IPS DF 19.7 (cell line): ENCODE measurements around the gene COL8A1.
A peak's percentile ranks its signal among the peaks of the same experiment; 100 is the strongest.

ENCODE experiments used
- DNase-seq: peaks from one replicate; pipeline ENCODE4 v3.0.0-alpha.2; 2013; ENCODE audit warnings: low read depth, low spot score

Gene COL8A1

DNA sequence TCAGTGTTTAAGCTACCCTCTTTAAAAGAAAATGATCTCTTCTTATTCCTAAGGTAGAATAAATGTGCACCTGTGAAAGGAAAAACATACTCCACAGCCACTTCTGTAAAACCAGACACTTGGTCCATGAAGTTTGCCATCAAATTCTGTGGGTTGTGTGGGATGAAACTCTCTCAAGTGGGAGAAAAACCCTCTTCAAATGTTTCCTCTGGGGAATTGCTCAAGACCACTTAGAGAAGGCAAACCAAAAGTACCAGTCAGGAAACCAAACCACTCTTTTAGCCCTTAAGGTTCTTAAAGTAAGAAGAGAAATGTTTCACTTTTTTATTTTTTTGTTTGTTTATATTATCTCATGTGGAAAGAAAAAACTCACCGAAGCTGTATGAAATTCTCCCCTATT is 1.2 kb downstream of the COL8A1 start:
- no peak for DNase-seq

DNA sequence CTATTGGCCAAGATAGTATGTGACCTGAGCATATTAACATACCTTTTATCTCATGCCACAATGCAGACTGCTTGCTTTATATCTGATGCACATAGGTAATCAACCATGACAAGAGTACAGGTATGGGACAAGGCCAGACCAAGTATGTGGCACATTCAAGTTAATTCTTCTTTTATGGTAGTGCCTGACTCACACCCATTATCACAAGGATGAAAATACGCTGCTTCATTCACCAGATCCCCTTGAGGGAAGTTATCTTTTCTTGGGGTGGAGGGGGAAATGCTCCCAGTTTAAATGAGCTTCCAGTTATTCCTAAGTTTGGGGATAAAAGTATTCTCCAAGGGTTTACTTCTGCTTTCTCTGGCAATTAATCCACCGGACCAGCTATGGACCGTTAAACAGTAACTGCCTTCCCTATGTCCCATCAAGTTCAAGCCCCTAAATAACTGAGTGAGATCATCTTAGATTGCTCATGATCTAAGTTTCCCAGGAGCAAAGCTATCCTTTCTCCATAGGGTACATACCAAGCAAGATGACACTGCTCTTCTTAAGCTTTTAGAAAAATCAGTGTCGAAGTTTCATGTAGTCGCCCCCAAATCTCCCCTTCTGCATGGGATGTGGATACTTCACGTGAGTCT is 1.9 kb downstream of the COL8A1 start:
- no peak for DNase-seq

DNA sequence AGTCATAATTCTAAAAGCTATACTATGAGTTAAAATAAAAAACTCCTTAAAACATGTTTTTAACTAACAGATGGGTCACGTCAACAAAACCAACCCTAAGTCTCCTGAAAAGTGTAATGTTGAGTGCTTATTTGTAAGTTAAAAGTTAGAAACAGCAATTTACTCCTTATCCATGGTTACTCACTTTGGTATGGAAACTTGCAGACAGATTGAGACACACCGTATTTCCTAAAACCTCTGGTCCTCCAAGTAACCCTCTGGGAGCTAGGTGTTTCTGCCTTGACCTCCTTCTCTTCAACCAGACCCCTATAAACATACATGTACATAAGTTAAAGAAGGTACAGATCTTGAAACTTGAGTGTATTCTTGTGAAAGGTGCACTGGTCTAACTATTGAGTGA is 3.1 kb downstream of the COL8A1 start:
- no peak for DNase-seq

DNA sequence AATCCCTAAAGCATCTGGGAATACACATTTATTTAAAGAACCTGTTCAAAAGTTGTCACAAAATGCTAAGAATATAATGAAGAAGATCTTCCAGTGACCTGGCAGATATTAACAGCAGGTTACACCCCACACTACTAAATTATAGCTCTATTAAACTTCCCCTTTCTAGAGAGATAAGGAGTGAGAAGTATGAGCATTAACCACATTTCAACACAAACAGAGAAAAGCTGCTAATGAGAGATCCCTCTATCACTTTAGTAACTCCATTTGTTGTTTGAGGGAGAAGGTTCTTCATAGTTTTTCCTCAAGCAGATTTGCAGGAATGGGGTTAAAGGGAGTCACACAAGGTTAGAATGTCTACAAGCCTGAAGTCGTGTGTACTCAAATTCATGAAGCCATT is 3.6 kb downstream of the COL8A1 start:
- no peak for DNase-seq

DNA sequence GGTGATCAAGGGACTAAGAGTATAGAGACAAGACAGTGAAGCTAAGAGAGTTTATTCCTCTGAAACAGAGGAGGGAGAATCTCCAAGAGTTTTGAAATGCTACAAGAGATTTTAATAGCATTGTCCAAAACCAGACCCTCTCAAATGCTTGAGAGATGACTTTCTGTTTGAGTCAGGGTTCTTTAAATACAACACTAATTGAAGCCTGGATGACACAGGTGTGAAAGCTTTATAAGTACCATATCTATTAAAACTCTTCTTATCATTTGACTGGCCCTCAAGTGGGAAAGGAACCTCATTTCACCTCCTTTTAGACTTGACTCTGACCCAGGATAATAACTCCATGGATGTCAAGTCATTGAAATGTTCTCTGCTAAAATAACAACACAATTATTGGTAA is 5.6 kb downstream of the COL8A1 start:
- no peak for DNase-seq

DNA sequence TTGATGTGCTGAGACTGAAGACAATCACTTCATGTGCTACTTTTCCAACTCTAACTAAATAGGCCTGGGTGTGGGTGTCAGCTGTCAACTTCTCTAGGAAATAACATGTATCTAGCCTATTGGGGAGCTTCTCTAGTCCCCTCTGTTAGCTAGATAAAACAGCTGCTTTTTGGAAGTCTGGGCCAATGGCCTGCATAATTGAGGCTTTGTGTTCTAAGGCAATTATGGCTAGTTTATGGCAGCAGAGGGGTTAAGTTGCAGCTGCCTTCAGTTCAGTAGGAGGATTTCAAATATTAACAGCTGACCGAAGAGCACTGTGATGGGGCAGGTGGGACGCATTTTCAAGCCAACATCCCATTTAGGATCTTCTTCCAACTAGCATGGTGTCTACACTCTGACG is 6.4 kb downstream of the COL8A1 start:
- no peak for DNase-seq

- DNase-seq = no peak
These were observed 7.1 kb downstream of the COL8A1 start for GRCh38 chr3:99645277-99646106.

- DNase-seq = no peak
These were observed 7.7 kb downstream of the COL8A1 start for GRCh38 chr3:99646107-99646435.

- DNase-seq = no peak
These were observed 8.7 kb downstream of the COL8A1 start for GRCh38 chr3:99647081-99647480.

DNA sequence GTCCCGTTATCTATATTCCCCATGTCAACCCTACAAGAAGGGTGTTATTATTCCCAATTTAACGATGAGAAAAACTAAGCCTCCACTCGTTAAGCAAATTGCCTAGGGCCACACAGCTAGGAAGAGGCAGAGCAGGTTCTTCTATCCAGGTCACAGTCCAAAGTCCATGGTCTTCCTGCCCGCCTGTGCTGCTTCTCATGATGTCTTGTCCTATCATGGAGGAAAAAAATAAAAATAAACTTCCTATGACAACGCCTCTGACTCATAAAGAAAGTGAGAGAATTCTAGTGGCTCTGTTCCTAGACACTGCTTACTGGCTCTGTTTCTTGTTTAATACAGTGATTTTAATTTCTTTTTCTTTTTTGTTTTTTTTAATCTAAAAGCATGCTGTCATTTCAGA is 9.7 kb downstream of the COL8A1 start:
- DNase-seq = no peak

DNA sequence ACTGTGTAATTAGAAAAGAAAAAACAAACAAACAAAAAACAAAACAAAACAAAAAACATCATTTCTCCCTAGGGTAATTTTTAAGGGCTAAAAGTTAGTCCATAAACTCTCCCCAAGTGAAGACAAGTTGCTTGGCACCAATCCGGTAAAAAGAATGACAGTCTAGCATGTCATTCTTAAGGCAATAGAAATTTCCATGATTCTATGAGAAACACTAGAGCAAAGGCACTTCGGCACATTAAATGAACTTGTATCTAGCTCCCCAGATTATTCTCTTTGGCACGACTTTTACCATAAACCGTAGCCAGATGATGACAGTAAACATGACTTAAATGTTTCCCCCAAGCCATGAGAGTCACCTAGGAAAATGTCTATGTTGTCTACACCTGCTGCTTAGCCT is 10.1 kb downstream of the COL8A1 start:
- no peak for DNase-seq

DNA sequence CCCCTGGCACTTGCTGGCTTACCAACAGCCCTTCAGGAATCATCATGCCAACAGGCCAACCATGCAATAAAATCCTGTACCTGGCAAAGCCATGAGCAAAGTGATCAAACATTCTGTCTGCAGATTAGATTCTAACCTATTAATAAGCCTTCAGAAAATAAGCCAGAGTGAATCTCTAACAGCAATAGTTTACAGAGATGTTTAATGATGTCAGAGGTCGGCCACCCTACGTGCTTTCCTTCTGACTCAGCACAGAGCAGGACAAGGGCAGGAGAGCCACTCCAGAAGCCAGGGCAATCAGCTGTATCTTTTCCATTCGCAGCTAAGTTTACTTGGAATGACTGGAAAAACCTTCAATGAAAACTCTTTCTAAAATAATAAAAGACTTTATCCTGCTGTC is 13.1 kb downstream of the COL8A1 start:
- DNase-seq = no peak

DNA sequence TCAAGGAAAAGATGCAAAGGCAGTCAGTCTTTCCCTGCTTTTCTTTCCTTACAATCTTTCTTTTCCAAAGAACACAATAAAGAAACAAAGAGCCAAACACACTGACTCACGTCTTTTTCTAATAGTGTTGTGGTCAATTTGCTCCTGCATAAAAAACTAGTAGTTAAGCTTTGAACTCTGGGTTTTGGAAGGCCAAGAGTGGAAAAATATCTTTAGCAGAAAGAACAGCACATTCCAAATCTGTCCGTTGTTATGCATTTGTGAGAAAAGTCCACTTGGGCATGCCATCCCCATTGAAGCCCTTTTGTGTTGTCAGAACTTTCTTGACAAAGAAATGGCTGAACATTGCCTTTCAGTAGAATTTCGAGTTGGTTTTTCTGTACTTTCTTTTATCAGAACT is 18.2 kb downstream of the COL8A1 start:
- DNase-seq = no peak

- no peak for DNase-seq
These were observed 19.9 kb downstream of the COL8A1 start for GRCh38 chr3:99658274-99658673.

- no peak for DNase-seq
These were observed 20.6 kb downstream of the COL8A1 start for GRCh38 chr3:99659032-99659431.

DNA sequence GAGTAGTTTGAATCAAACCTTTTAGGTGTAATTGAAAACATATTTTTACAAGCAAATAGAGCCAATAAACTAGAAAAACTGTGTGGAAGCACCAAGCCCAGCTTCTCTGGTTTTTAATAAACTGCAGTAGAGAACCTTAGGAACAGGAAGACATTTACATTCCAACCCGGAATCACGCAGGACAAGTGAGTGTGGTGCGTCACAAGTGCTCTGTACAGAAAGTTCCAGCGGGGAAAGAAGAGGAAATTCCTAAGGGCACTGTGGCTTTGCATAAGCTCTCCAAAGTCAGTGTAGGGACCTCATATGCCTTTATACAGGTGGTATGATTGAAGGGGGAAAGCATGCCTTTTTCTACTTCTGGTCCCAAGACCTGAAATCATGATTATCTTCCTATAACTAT is 21.6 kb downstream of the COL8A1 start:
- DNase-seq = no peak

DNA sequence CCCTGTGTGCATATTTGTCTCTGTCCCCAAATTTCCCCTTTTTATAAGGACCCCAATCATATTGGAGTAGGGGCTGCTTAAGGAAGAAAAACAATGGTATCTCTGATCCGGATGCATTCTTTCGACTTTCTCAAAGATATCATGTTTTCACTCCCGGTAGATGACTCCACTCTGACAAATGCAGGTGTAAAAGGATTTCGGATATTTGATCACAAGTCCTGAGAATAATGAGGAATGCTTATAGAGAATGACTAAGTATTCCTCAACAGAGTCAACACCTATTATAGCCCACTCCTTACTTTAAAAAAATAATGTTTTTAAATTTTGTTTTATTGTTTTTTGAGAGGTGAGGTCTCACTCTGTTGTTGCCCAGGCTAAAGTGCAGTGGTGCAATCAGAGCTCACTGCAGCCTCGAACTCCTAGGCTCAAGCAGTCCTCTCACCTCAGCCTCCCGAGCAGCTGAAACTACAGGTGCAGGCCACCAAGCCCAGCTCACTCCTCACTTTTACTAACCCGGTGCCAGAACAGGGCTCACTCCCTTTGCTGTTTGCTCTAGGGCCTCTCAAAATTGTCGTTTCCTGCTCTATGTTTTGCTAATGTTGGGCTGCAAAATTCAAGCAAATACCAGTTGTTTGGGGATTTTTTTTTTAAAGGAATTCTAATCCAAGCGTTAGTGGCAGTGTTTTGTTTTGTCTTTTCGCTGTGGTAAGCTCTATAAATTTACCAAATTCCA is 24.6 kb downstream of the COL8A1 start:
- DNase-seq = peak; percentile 23

GRCh38 chr3:99663977-99664376 is 25.6 kb downstream of the COL8A1 start:
- no peak for DNase-seq

GRCh38 chr3:99665017-99665416 is 26.6 kb downstream of the COL8A1 start:
- DNase-seq = no peak

GRCh38 chr3:99666201-99666600 is 27.8 kb downstream of the COL8A1 start:
- no peak for DNase-seq

GRCh38 chr3:99668044-99668443 is 29.6 kb downstream of the COL8A1 start:
- no peak for DNase-seq

DNA sequence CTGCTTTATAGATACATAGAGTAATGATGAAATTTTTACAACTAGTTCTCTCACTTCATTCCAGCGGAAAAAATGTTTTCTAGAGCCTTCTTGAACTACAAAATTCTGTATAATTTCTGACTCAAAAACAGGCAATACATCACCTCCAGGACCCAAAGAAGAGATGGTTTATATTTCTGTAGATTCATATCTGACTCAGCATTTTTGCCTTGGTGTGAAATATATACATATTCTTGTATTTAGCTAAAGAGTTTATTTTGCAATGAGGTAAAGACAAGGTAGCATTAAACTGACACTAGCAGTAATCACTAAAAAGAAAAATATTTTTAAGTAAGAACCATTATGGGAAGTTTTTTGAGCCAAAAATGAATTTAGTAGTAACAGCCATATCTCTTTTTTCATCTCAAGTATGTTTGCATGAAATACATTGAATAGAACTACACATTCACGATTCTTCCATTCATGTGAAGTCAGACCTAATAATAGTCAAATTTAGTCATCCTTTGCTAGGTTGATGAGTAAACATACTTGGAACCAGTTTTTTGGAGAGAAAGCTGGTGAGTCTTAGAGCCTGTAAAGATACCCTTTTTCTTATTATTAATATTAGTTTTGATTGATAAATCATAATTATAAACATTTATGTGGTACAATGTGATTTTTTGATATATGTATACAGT is 31.6 kb downstream of the COL8A1 start:
- DNase-seq = no peak
